Measurements from ENCODE around the gene PLCD3. TPM values are rescaled to one million over a fixed set of nuclear protein-coding genes. Genes with fewer than 3 reads are reported as not detected.
A peak's percentile ranks its signal among the peaks of the same experiment; 100 is the strongest.

The PLCD3 gene
- total RNA-seq, 4 donors from 2014 or later: 50.4 to 147 (median 81.8) TPM

DNA sequence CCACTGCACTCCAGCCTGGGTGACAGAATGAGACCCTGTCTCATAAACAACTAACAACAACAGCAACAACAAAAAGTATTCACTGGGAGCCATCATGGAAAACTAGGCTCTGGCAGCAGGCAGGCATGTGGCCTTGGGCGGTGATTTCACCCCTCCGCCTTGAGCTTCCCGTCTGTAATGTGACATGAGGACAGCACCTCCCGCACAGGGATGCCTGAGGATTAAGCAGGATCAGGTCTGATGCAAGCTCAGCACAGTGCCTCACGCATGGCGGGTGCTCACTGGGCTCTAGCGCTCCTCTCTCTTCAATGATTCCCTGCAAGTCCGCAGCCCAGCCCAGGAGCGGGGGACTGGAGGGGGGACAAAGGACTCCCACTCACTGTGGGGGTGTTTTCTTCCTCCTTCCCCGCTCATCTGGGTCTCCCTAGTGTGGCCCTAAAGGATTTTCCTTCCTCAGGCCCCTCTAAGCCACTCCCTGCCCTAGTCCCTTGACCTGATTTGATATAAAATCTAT is 2.8 kb downstream of the PLCD3 start:
- no peaks in the 10 kb centered on the region for H3K27me3 ChIP-seq
- no peaks in the 10 kb centered on the region for H3K9me3 ChIP-seq
- peak overlapping the region in 3 of 4 donors; percentile 97 to 100 (median 100) for H3K27ac ChIP-seq
- no peak for ATAC-seq
- no peak overlapping the region for H3K4me3 ChIP-seq
- H3K36me3 ChIP-seq: no peaks in the 10 kb centered on the region
- 72 to 94% methylated on average over 3 to 8 of the region's 10 CpGs for WGBS, 2 donors (ENCODE audit: low coverage in 1 of 2)
- H3K4me1 ChIP-seq: peaks cover 0 to 81% (median 34%) of the 10 kb centered on the region in 3 donors
- TF ChIP-seq POLR2A (IDR thresholded peaks at IDR 0.05) (no peak), EP300 (IDR thresholded peaks at IDR 0.05) (no peak), POLR2AphosphoS5 (IDR thresholded peaks at IDR 0.05) (peak; percentile 92)
- TF ChIP-seq, protein P1, sequence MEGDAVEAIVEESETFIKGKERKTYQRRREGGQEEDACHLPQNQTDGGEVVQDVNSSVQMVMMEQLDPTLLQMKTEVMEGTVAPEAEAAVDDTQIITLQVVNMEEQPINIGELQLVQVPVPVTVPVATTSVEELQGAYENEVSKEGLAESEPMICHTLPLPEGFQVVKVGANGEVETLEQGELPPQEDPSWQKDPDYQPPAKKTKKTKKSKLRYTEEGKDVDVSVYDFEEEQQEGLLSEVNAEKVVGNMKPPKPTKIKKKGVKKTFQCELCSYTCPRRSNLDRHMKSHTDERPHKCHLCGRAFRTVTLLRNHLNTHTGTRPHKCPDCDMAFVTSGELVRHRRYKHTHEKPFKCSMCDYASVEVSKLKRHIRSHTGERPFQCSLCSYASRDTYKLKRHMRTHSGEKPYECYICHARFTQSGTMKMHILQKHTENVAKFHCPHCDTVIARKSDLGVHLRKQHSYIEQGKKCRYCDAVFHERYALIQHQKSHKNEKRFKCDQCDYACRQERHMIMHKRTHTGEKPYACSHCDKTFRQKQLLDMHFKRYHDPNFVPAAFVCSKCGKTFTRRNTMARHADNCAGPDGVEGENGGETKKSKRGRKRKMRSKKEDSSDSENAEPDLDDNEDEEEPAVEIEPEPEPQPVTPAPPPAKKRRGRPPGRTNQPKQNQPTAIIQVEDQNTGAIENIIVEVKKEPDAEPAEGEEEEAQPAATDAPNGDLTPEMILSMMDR (IDR thresholded peaks at IDR 0.05): no peak

DNA sequence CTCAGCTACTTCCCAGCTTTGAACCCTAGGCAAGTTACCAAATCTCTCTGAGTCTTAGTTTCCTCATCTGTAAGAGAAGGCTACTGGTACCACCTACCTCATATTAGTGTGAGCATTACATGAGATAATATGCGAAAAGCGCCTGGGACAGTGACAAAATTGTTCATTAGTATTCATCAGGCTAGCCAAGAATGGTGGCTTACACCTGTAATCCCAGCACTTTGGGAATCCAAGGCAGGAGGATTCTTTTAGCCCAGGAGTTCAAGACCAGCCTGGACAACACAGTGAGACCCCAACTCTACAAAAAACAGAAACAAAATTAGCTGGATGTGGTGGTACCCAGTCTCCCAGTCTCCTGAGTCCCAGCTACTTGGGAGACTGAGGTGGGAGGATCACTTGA is 3.3 kb downstream of the PLCD3 start:
- 100% methylated on average over 1 to 2 of the region's 2 CpGs for WGBS, 2 donors (ENCODE audit: low coverage in 1 of 2)
- H3K9me3 ChIP-seq: no peaks in the 10 kb centered on the region
- H3K4me1 ChIP-seq: peaks cover 0 to 82% (median 39%) of the 10 kb centered on the region in 3 donors
- H3K36me3 ChIP-seq: no peaks in the 10 kb centered on the region
- ATAC-seq: no peak
- peak overlapping the region in 1 of 2 donors; percentile 29 for H3K4me3 ChIP-seq
- H3K27me3 ChIP-seq: no peaks in the 10 kb centered on the region
- TF ChIP-seq, protein P1 (IDR thresholded peaks at IDR 0.05): no peak
- TF ChIP-seq POLR2A (IDR thresholded peaks at IDR 0.05) (no peak), POLR2AphosphoS5 (IDR thresholded peaks at IDR 0.05) (no peak), EP300 (IDR thresholded peaks at IDR 0.05) (no peak)
- H3K27ac ChIP-seq: peak overlapping the region in 3 of 4 donors; percentile 97 to 100 (median 100)

DNA sequence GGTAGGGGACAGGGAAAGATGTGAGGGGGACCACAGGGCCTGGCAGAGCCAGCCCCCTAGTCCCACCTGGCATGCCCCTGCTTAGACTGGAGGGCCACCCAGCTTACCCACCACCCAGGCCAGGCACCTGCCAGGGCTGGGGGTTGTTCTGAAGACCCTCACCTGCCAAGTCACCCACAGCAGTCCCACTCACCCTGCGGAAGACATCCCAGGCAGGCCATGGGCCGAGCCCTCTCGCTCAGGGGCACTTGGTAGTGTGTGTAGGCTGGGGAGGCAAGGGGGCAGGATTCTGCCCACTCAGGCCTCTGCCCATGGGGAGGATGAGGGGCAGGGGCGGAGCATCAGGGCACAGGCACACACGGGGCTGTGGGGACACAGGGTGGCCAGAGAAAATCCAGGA is 4.0 kb downstream of the PLCD3 start:
- Histone ChIP-seq H3K4me3 (peak overlapping the region in 1 of 2 donors; percentile 29), H3K27me3 (no peaks in the 10 kb centered on the region), H3K4me1 (peaks cover 0 to 82% (median 44%) of the 10 kb centered on the region in 3 donors)

DNA sequence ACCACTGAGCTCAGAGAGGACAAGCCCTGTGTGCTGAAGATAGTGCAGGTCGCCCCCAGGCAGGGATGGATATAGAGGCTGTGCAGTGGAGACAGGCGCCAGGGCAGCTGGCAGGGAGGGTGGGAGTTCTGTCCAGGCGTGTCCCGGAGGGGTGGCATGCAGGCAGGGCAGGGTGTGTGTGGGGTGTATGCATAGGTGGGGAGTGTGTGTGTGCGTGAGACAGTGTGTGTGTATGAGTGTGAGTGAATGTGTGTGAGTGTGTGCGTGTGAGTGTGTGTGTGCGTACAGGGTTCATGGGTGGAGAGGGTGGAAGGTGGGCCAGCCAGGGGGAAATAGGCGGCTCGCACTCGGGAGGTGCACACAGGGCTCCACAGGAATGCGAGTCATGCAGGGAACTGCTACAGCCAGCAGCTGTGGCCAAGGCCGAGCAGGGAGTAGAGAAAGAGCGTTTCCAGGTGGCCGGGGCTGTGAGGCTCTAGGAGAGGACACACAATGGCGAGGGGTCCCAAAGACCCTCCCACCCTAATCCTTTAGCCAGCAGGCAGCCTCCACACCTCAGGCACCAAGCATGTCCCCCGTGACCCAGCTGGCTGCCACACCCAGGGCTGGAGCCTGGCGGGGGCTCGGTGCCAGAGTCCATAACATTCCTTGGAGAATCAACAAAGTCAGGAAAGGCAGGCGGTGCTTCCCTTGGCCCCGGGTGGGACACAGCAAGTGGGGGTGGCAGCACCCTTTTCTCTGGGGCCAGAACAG is 4.6 kb downstream of the PLCD3 start:
- peak overlapping the region in 1 of 2 donors; percentile 29 for H3K4me3 ChIP-seq
- peak overlapping the region; percentile 51 to 100 (median 98) for H3K27ac ChIP-seq
- no peaks in the 10 kb centered on the region for H3K27me3 ChIP-seq
- no peaks in the 10 kb centered on the region for H3K9me3 ChIP-seq
- TF ChIP-seq POLR2A (IDR thresholded peaks at IDR 0.05) (no peak), POLR2AphosphoS5 (IDR thresholded peaks at IDR 0.05) (peak; percentile 14)
- TF ChIP-seq, protein P1 (IDR thresholded peaks at IDR 0.05): no peak
- 28 to 31% methylated on average over 10 to 14 of the region's 20 CpGs for WGBS, 2 donors (ENCODE audit: low coverage in 1 of 2)
- no peaks in the 10 kb centered on the region for H3K36me3 ChIP-seq
- ATAC-seq: peak; percentile 30
- peaks cover 0 to 81% (median 45%) of the 10 kb centered on the region in 3 donors for H3K4me1 ChIP-seq

More for the DNA sequence above, 4.0 kb downstream of the PLCD3 start:
- WGBS, 2 donors (ENCODE audit: low coverage in 1 of 2): 33 to 58% methylated on average over 2 of the region's 5 CpGs
- no peaks in the 10 kb centered on the region for H3K9me3 ChIP-seq
- TF ChIP-seq POLR2AphosphoS5 (IDR thresholded peaks at IDR 0.05): no peak
- no peak for TF ChIP-seq EP300 (IDR thresholded peaks at IDR 0.05)
- TF ChIP-seq, protein P1 (IDR thresholded peaks at IDR 0.05): no peak
- TF ChIP-seq POLR2A (IDR thresholded peaks at IDR 0.05): no peak
- H3K27ac ChIP-seq: peak overlapping the region; percentile 51 to 100 (median 98)
- no peak for ATAC-seq
- H3K36me3 ChIP-seq: no peaks in the 10 kb centered on the region

DNA sequence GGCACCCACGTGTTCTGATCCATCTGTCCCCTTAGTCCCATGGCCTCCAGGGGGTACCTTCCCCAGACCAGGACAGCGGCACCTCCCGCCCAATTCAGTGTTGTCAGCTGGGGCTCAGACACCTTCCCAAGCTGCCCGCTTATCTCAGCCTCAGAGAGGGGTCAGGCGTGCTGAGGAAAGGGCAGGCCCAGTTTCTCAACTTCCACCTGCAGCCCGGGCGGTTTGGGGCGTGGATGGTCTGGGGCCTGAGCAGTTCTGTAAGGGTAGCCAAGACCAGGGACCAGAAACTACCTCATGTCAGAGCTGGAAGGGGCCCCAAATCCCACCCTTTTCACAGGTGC is 5.1 kb downstream of the PLCD3 start:
- Histone ChIP-seq H3K27me3 (no peaks in the 10 kb centered on the region), H3K4me1 (peaks cover 0 to 87% (median 45%) of the 10 kb centered on the region in 3 donors), H3K9me3 (no peaks in the 10 kb centered on the region), H3K4me3 (no peak overlapping the region), H3K36me3 (no peaks in the 10 kb centered on the region), H3K27ac (peak overlapping the region in 3 of 4 donors; percentile 97 to 100 (median 100))
- no peak for ATAC-seq
- TF ChIP-seq, protein P1 (IDR thresholded peaks at IDR 0.05): no peak
- TF ChIP-seq EP300 (IDR thresholded peaks at IDR 0.05) (no peak), POLR2AphosphoS5 (IDR thresholded peaks at IDR 0.05) (no peak), POLR2A (IDR thresholded peaks at IDR 0.05) (no peak)
- WGBS, 2 donors (ENCODE audit: low coverage in 1 of 2): 80 to 83% methylated on average over 1 of the region's 8 CpGs

Data from gastroesophageal sphincter (tissue), 4 donors.